ENCODE measurements around the gene RAPGEF1. TPM values are rescaled to one million over a fixed set of nuclear protein-coding genes. Genes with fewer than 3 reads are reported as not detected.
A peak's percentile ranks its signal among the peaks of the same experiment; 100 is the strongest.

RAPGEF1 gene
- total RNA-seq, 1 donor from 2014 or later, result 73.1 TPM

DNA sequence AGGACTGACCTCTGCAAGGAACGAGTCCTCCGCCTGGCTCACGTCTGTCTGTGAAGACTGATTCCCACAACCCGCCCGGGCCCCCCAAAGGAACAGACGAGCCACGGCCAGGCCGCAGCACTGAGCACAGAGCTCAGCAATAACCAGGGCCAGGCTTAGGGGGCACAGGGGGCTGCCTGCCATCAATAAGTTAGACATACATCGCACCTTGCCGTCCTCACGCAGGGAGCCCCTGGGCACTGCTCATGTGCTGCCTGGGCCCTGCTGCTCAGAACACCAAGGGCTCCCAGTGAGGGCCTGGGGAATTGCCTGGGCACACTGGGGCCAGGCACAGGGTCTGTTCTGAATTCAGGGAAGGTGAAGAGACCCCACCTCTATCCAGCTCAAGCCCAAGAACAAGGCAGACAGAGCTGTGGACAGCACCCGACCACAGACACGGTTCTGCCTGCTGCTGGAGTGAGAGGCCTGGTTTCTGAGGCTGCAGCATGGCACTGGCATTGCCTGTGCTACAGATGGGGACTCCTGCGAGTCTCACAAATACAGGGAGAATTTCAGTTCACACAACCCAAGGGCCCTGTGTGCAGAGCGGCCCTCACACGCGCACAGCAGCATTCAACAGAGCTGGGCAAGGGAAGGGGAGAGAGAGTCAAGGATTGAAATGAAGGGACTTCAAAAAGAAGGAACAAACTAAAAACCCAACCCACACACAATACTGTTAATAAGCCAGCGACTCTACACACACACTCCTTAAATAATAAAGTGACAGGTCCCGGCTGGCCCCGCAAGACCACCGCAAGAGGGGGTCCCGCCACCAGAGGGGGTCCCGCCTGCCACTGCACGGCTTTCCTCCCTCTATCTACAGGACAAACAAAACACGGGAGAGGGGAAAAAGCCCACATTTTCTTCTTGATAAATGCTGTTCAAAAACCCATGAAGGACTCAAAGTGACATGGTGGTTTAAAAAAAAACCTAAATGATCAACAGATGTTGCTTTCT lies 162.6 kb downstream of the RAPGEF1 start:
- no peaks in the 10 kb centered on the region for H3K4me1 Mint-ChIP-seq (ENCODE audit: low read depth)
- TF ChIP-seq CTCF (IDR thresholded peaks at IDR 0.05), result peak; percentile 8
- no peak overlapping the region for H3K27ac Mint-ChIP-seq (ENCODE audit: unreplicated experiment)
- no peaks in the 10 kb centered on the region for H3K9me3 Mint-ChIP-seq (ENCODE audit: low read depth)
- H3K36me3 Mint-ChIP-seq (ENCODE audit: low read depth), result peaks cover 13% of the 10 kb centered on the region
- no peak for DNase-seq (ENCODE audit: low spot score)
- no peak overlapping the region for H3K4me3 Mint-ChIP-seq (ENCODE audit: unreplicated experiment)
- H3K27me3 Mint-ChIP-seq (ENCODE audit: low read depth), result no peaks in the 10 kb centered on the region

DNA sequence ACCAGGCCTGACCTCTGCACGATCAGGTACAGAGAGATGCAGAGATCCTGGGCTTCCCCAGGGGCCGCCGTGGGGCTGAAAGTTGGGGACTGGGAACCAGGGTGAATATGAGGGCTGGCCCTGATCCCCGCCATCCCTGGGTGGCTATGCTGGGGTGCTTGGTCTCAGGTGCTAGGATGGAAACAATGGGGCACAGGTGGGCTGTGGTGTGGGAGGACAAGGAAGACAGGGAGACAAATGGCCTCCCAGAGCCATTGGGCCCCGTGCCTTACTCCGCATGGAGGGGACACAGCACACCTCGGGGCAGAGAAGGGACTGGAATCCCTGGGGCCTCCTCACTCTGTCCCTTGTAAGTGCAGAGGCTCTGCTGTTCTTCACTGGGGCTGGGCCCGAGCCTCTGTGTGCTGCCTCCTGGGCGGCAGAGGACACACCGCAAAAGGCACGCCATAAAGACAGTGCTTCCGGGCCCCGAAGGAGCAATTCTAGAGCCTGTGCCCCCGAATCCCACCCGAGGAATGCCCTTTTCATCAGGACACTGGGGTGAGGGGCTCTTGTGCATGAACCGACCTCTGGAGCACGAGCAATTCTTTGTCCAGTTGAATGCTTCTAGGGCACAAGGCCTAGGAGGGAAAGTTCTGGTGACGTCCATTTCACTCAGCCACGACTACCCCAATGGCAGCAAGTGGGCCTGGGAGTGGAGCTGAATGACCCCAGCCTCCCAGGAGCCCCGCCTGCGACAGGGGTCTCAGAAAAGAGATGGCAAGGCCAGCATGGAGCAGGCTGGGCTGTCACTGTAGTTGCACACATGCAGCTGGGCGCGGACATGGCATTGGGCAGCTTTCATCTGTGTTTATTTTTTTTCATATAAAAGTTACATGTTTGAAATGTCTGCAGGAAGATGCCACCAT lies 163.7 kb downstream of the RAPGEF1 start:
- Mint-ChIP-seq H3K4me3 (ENCODE audit: unreplicated experiment) (no peak overlapping the region), H3K27me3 (ENCODE audit: low read depth) (no peaks in the 10 kb centered on the region), H3K9me3 (ENCODE audit: low read depth) (no peaks in the 10 kb centered on the region), H3K36me3 (ENCODE audit: low read depth) (peaks cover 9% of the 10 kb centered on the region), H3K4me1 (ENCODE audit: low read depth) (no peaks in the 10 kb centered on the region), H3K27ac (ENCODE audit: unreplicated experiment) (no peak overlapping the region)
- DNase-seq (ENCODE audit: low spot score), result no peak
- no peak for TF ChIP-seq CTCF (IDR thresholded peaks at IDR 0.05)

DNA sequence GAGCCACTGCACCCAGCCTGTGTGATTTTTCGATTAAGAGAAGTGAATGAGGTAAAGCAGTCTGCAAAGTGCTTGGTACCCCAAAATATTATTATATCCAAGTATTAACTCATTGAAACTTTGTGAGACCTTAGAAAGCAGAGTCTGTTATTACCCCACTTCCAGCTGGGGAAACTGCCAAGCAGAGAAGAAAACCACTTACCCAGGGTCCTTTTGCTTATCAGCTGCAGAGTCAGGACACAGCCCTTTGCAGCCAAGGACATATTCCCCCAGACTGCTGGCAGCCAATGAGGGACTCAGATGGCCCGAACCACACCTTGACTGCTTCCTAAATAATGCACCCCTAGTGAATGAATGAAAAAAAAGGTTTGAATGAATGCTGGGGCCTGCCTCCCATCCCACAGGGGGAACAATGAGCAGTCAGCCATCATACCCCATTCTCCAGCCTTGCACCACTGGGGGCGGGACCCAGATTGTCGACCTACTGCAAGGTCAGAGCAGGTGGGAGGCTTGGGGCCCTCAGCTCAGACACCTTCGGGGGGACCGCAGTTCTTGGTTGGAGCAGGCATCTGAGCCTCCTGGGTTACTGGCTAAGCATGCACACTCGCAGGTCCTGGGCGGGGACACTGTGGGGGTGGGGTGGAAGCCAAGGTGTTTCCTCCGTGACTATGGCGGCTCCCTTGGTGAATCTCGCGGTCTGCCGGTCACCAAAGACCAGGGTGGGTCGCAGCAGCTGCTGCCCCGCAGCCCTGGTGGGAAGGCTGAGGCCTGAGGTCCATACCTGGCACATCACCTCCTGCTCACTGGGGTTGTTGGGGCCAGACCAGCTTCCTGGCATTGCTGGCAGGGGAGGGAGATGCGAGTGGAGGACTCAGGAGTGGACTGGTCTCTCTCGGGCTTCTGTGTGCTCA lies 164.9 kb downstream of the RAPGEF1 start:
- no peak overlapping the region for H3K27ac Mint-ChIP-seq (ENCODE audit: unreplicated experiment)

GRCh38 chr9:131567910-131568309 lies 172.0 kb downstream of the RAPGEF1 start:
- no peak overlapping the region for H3K4me3 Mint-ChIP-seq (ENCODE audit: unreplicated experiment)
- peak; percentile 72 for DNase-seq (ENCODE audit: low spot score)
- H3K36me3 Mint-ChIP-seq (ENCODE audit: low read depth), result peaks cover 9% of the 10 kb centered on the region

More for the DNA sequence above, 164.9 kb downstream of the RAPGEF1 start:
- Mint-ChIP-seq H3K4me1 (ENCODE audit: low read depth) (no peaks in the 10 kb centered on the region), H3K4me3 (ENCODE audit: unreplicated experiment) (no peak overlapping the region), H3K36me3 (ENCODE audit: low read depth) (peaks cover 10% of the 10 kb centered on the region), H3K9me3 (ENCODE audit: low read depth) (no peaks in the 10 kb centered on the region), H3K27me3 (ENCODE audit: low read depth) (no peaks in the 10 kb centered on the region)
- no peak for DNase-seq (ENCODE audit: low spot score)
- no peak for TF ChIP-seq CTCF (IDR thresholded peaks at IDR 0.05)

More at GRCh38 chr9:131567910-131568309, 172.0 kb downstream of the RAPGEF1 start:
- Mint-ChIP-seq H3K9me3 (ENCODE audit: low read depth) (peaks cover under 1% of the 10 kb centered on the region), H3K27me3 (ENCODE audit: low read depth) (no peaks in the 10 kb centered on the region), H3K4me1 (ENCODE audit: low read depth) (no peaks in the 10 kb centered on the region), H3K27ac (ENCODE audit: unreplicated experiment) (no peak overlapping the region)
- no peak for TF ChIP-seq CTCF (IDR thresholded peaks at IDR 0.05)

Data from chondrocyte (in vitro differentiated cells).